Transverse colon (tissue), 4 donors: ENCODE results near the gene SSTR5.

Experiments
- POLR2A ChIP-seq: fragments of 450-650 bp; IDR thresholded peaks from one replicate; pipeline ENCODE4 v1.6.1; 2016; ENCODE audit warnings: antibody characterized with exemption, mild to moderate bottlenecking, moderate library complexity
- POLR2AphosphoS5 ChIP-seq, 3 donors: sonication (generic); formaldehyde crosslinking; IDR thresholded peaks; one replicate each; pipeline ENCODE4 v1.6.1; 2016; ENCODE audit warnings: antibody characterized with exemption in 3 of 3
- TF ChIP-seq, protein P1 (sequence below), 5 experiments: fragments of 200-600 bp in 3 of 5; fragments of 450-650 bp in 2 of 5; sonication (generic) in 3 of 5; IDR thresholded peaks; 1 replicate in 2 of 5; 2 replicates in 3 of 5; pipeline ENCODE4 v1.5.1; 2016 to 2017; ENCODE audit warnings: antibody characterized with exemption in 5 of 5, inconsistent platforms in 3 of 5, mild to moderate bottlenecking in 2 of 5, moderate library complexity in 1 of 5

DNA sequence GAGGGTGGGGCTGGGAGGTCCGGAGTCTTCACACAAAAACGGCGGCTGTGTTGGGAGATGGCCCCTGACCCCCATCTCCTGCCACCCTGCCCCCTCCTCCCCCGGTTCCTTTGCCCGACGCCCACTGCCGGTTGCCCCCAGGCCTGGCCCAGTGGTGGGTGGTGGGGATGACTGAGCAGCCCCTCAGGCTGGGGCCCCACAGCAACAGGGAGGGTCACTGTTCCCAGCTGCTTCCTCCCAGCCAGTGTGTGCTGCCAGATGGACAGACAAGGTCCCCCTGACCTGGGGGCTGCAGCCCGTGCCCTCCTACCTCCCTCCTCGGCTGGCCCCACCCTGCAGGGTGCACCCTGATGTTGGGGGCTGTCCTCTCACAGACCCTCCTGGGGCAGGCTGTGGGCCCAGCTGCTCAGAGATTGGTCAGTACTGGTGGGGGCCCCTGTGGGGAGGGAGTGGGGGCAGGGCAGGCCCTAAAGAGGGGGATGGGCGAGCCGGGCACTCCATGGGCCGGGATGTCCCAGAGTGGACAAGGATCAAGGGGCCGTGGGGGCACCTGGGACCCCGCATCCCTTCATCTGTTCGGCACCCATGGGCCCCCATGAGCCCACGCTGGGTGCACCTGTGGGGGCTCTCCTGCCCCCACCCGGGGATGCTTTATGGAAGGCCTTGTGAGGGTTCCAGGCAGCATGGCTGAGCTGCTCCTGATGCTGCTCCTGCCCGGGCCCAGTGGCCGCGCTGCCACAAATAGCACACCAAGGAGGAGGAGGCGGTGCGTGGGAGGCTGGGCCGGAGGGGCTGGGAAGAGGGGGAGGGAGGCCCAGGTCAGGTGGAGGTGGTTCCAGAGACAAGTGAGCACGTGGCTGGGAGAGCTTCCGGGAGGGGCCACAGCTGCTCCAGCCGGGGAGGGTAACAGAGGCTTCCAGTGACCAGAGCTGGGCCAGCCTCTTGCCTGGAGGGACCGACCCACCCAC lies 18.4 kb downstream of the SSTR5 start:
- TF ChIP-seq, protein P1, sequence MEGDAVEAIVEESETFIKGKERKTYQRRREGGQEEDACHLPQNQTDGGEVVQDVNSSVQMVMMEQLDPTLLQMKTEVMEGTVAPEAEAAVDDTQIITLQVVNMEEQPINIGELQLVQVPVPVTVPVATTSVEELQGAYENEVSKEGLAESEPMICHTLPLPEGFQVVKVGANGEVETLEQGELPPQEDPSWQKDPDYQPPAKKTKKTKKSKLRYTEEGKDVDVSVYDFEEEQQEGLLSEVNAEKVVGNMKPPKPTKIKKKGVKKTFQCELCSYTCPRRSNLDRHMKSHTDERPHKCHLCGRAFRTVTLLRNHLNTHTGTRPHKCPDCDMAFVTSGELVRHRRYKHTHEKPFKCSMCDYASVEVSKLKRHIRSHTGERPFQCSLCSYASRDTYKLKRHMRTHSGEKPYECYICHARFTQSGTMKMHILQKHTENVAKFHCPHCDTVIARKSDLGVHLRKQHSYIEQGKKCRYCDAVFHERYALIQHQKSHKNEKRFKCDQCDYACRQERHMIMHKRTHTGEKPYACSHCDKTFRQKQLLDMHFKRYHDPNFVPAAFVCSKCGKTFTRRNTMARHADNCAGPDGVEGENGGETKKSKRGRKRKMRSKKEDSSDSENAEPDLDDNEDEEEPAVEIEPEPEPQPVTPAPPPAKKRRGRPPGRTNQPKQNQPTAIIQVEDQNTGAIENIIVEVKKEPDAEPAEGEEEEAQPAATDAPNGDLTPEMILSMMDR (IDR thresholded peaks at IDR 0.05): no peak
- TF ChIP-seq POLR2AphosphoS5 (IDR thresholded peaks at IDR 0.05): no peak
- no peak for TF ChIP-seq POLR2A
